HG02571 (cell line): Measurements from ENCODE around the gene ERRFI1.

Source experiments
- ATAC-seq: cut with Tn5 transposase; IDR thresholded peaks from one replicate; pipeline ENCODE4 v1.9.1; 2021; ENCODE audit warnings: mild to moderate bottlenecking, moderate library complexity; ENCODE audit not compliant: unreplicated experiment

The ERRFI1 gene

DNA sequence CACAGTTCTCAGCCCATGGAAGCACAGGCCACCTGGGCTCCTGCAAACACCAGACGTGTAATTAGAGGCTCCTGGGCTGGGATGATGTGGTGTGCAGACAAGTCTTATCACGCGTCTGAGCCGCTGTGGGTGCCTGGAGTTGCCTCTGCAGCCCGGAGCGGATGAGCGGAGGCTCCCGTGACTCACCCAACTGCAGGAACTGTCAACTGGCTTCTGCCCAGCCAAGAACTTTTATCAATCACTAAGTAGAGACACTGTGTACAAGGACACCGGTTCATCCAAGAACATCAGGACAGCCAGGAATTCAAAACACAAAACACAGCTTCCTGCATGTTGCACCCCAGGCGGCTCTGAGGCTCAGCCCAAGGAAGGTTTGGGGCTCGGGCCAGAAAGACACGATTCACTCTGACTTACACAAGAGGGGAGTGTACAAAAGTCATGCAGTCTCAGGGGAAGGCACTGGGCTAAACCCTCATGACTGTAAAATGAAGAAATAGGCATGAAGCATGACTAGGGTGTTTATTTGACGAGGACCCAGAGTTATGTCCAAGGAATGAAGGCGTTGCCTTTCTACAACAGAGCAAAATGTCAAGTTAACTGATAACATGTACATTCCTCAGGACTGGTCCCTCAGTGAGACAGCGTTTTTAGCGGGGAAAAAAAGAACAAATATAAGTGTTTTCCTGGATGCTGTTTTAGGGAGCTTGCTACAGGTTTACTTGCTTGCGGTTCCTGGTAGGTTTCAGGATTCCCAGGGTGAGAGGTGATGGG lies 21.1 kb downstream of the ERRFI1 start:
- ATAC-seq = no peak

DNA sequence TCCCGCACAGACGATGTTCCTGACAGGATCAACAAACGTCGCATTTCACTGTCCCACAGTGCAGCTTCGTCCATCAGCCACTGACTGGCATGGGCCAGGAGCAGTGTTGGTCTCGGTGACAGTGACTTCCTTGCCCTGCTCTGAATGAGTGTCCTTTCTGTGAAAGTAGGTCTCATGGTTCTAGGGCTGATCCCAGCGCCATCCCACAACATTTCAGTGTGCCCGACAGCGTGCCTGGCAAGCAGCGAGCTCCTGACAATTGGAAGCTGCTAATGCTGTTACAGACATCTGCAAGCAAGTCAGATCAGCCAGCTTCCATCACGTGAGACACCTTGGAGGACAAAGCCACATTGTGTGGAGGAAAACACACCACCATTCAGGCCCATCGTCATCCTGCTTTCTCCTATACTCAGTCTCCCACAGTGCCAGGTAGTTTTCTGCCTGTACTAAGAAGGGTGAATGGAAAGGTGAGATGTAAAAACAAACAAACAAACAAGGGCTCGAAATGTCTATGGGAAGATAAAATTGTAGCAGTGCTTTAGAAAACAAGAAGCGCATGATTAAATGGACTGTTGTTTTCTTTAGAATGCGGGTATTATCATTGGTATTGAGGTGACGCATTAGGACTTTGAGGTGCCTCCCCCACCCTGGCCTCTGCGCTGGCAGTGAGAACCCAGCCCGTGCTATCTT lies 21.9 kb downstream of the ERRFI1 start:
- no peak for ATAC-seq

- ATAC-seq = no peak
Observed at GRCh38 chr1:8003438-8004112, 22.5 kb downstream of the ERRFI1 start.

DNA sequence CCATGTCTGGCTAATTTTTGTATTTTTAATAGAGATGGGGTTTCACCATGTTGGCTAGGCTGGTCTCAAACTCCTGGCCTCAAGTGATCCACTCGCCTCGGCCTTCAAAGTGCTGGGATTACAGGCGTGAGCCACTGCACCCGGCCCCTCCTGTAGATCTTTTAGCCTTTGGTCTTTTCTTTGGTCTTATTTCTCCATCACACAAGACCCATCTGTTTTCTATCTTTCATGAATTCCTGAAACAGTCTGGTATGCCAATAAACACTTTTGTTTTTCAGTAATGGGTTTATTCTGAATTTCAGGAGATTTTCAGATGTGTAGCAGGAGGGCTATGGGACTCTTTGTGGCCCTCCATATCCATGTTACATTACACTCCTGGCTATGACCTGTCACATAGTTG lies 23.2 kb downstream of the ERRFI1 start:
- no peak for ATAC-seq

DNA sequence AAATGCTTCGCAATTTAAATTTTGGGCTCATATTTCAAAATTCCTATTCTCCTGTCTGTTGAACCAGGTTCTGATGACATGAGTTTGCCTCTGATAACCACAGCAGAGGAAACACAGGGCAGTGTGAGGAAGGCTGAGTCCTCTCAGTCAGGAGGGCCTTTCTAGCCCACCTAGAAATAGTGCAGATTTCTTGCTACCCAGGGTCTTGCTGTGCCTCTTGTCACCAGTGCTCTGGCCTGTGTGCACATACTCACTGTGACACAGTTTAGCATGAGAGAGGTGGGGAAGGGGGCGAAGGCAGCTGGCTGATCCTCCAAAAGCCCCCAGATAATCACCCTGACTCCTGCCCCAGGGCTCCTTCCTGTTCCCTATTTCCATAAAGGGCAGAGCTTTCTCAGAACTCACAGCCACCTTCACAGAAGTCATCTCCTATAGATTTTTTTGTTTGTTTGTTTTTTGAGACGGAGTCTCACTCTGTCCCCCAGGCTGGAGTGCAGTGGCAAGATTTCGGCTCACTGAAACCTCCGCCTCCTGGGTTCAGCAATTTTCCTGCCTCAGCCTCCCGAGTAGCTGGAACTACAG lies 23.7 kb downstream of the ERRFI1 start:
- ATAC-seq = no peak

DNA sequence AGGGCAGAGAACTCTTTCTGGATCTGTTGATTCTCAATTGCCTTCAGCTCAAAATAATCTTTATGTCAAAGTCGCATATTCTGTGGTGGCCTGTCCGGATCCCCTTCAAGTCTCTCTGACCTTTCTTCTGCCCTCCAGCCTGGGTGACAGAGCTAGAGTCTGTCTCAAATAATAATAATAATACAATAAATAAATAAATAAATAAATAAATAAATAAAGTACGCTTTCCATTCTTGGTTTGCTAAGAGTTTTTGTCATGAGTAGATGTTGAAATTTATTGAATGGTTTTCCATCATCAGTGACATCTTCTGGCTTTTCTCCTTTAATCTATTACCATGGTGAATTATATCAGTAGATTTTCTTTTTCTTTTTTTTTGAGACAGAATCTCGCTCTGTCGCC lies 30.7 kb downstream of the ERRFI1 start:
- no peak for ATAC-seq

- ATAC-seq = no peak
Observed at GRCh38 chr1:7994827-7995226, 31.3 kb downstream of the ERRFI1 start.

GRCh38 chr1:7993593-7994479 lies 32.3 kb downstream of the ERRFI1 start:
- peak; percentile 78 for ATAC-seq

- no peak for ATAC-seq
Observed at GRCh38 chr1:7992885-7993284, 33.2 kb downstream of the ERRFI1 start.

GRCh38 chr1:7991504-7992440 lies 34.3 kb downstream of the ERRFI1 start:
- ATAC-seq = no peak

- no peak for ATAC-seq
Observed at GRCh38 chr1:7989762-7990428, 36.2 kb downstream of the ERRFI1 start.

DNA sequence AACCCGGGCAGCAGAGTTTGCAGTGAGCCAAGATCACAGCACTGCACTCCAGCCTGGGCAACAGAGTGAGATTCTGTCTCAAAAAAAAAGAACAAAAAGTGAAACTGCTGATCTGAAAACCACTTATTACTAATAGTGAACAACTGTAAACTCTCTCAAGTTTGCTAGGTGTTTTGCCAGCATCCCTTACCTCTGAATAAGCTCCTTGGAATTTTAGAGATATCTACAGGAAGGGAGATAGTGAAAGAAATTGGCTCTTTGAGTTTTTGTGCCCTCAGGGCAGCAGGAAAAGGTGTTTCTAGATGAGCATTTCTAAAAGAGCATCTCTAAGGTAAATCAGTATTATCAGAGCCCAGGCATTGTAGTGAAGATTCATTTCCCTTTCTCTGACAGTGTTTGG lies 37.5 kb downstream of the ERRFI1 start:
- ATAC-seq = no peak

GRCh38 chr1:7987528-7987927 lies 38.6 kb downstream of the ERRFI1 start:
- ATAC-seq = no peak

- no peak for ATAC-seq
Observed at GRCh38 chr1:7985851-7986612, 40.1 kb downstream of the ERRFI1 start.

DNA sequence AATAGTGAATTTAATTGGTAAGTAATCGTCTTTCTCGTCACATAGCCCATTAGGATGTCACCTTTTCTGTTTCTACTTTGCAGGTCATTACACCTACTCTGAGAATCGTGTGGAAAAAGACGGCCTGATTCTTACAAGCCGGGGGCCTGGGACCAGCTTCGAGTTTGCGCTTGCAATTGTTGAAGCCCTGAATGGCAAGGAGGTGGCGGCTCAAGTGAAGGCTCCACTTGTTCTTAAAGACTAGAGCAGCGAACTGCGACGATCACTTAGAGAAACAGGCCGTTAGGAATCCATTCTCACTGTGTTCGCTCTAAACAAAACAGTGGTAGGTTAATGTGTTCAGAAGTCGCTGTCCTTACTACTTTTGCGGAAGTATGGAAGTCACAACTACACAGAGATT lies 41.3 kb downstream of the ERRFI1 start:
- ATAC-seq = no peak

GRCh38 chr1:7983086-7983778 lies 42.9 kb downstream of the ERRFI1 start:
- ATAC-seq = no peak

- ATAC-seq = no peak
Observed at GRCh38 chr1:7980984-7981383, 45.1 kb downstream of the ERRFI1 start.
